WERI-Rb-1 (cell line): Measurements from ENCODE around the gene CSTF3.
"Not testable (repeated sequence)": the region's sequence is repeated elsewhere in the genome, so short reads cannot be mapped to it uniquely, and the experiment has no call there.

ENCODE experiments used
- DNase-seq: peaks from one replicate; pipeline ENCODE4 v3.0.0-alpha.2; 2020
- H3K27ac ChIP-seq: fragments of 250-450 bp; sonication (Bioruptor Pico); 2 replicates; pipeline ENCODE4 v1.5.1; 2020; ENCODE audit warnings: mild to moderate bottlenecking, moderate library complexity
- H3K27me3 ChIP-seq: fragments of 250-450 bp; sonication (Bioruptor Pico); 2 replicates; pipeline ENCODE4 v1.5.1; 2021; ENCODE audit warnings: mild to moderate bottlenecking, low read depth, moderate library complexity; ENCODE audit not compliant: insufficient read depth, severe bottlenecking
- H3K36me3 ChIP-seq: fragments of 250-450 bp; sonication (Bioruptor Pico); 2 replicates; pipeline ENCODE4 v1.5.1; 2020; ENCODE audit warnings: mild to moderate bottlenecking, moderate library complexity
- H3K4me3 ChIP-seq: 2 replicates; pipeline ENCODE4 v1.5.1; 2011; ENCODE audit warnings: low read depth, mild to moderate bottlenecking, control low read depth, low read length
- H3K9me3 ChIP-seq: fragments of 250-450 bp; sonication (Bioruptor Pico); 2 replicates; pipeline ENCODE4 v1.5.1; 2021; ENCODE audit warnings: mild to moderate bottlenecking, moderate library complexity; ENCODE audit not compliant: severe bottlenecking
- CTCF ChIP-seq: IDR thresholded peaks from 2 replicates; pipeline ENCODE4 v1.5.1; 2011; ENCODE audit warnings: low read depth, mild to moderate bottlenecking, control low read depth, inconsistent platforms, low read length

CSTF3 gene

GRCh38 chr11:33179348-33179803 is 18.1 kb upstream of the CSTF3 start:
- TF ChIP-seq CTCF, result no peak
- Histone ChIP-seq H3K27ac (no peak overlapping the region), H3K36me3 (no peaks in the 10 kb centered on the region), H3K9me3 (no peaks in the 10 kb centered on the region), H3K27me3 (no peaks in the 10 kb centered on the region), H3K4me3 (no peak overlapping the region)
- no peak for DNase-seq

- H3K27ac ChIP-seq, result no peak overlapping the region
- no peaks in the 10 kb centered on the region for H3K27me3 ChIP-seq
- no peaks in the 10 kb centered on the region for H3K9me3 ChIP-seq
- no peak overlapping the region for H3K4me3 ChIP-seq
- no peak for TF ChIP-seq CTCF
- no peaks in the 10 kb centered on the region for H3K36me3 ChIP-seq
- DNase-seq, result no peak
These were observed 17.3 kb upstream of the CSTF3 start for GRCh38 chr11:33178443-33179180.

GRCh38 chr11:33177676-33178336 is 16.5 kb upstream of the CSTF3 start:
- Histone ChIP-seq H3K27ac (no peak overlapping the region), H3K9me3 (no peaks in the 10 kb centered on the region), H3K4me3 (no peak overlapping the region), H3K27me3 (no peaks in the 10 kb centered on the region), H3K36me3 (no peaks in the 10 kb centered on the region)
- no peak for DNase-seq
- TF ChIP-seq CTCF, result no peak

- not testable (repeated sequence) for H3K27me3 ChIP-seq, DNase-seq
These were observed 15.5 kb upstream of the CSTF3 start for GRCh38 chr11:33176760-33177159.

GRCh38 chr11:33172996-33173395 is 11.7 kb upstream of the CSTF3 start:
- TF ChIP-seq CTCF, result no peak
- Histone ChIP-seq H3K27ac (no peak overlapping the region), H3K9me3 (no peaks in the 10 kb centered on the region), H3K4me3 (no peak overlapping the region), H3K27me3 (no peaks in the 10 kb centered on the region), H3K36me3 (no peaks in the 10 kb centered on the region)
- DNase-seq, result no peak

More at GRCh38 chr11:33176760-33177159, 15.5 kb upstream of the CSTF3 start:
- H3K36me3 ChIP-seq, H3K27ac ChIP-seq, H3K9me3 ChIP-seq, H3K4me3 ChIP-seq: not testable (repeated sequence)

GRCh38 chr11:33172345-33172744 is 11.1 kb upstream of the CSTF3 start:
- TF ChIP-seq CTCF, result no peak
- H3K4me3 ChIP-seq, result no peak overlapping the region
- DNase-seq, result no peak
- H3K9me3 ChIP-seq, result no peaks in the 10 kb centered on the region
- H3K27me3 ChIP-seq, result no peaks in the 10 kb centered on the region
- no peak overlapping the region for H3K27ac ChIP-seq
- no peaks in the 10 kb centered on the region for H3K36me3 ChIP-seq
